GM19035 (cell line): ENCODE results near the gene UMODL1.
"Not testable (repeated sequence)": the region's sequence is repeated elsewhere in the genome, so short reads cannot be mapped to it uniquely, and the experiment has no call there.

ENCODE experiments used
- ATAC-seq: cut with Tn5 transposase; IDR thresholded peaks from one replicate; pipeline ENCODE4 v1.9.1; 2021; ENCODE audit not compliant: unreplicated experiment

Gene UMODL1

DNA sequence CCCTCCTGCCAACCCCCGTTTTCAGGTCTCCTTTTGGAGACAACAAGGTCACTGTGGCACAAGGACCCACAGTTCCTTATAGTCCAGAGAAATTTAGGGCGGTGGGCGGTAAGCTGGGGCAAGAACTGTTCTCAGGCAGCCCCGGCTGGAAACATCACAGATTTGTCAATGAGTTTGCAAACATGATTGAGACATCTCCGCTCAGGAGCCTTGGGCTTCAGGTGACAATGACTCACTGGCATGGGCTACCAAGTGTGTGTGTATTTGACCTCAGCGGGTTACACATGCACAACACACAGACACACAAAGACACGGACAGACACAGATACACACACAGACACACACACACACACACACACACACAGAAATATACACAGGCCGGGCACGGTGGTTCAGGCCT, 89.6 kb downstream of the UMODL1 start:
- no peak for ATAC-seq

DNA sequence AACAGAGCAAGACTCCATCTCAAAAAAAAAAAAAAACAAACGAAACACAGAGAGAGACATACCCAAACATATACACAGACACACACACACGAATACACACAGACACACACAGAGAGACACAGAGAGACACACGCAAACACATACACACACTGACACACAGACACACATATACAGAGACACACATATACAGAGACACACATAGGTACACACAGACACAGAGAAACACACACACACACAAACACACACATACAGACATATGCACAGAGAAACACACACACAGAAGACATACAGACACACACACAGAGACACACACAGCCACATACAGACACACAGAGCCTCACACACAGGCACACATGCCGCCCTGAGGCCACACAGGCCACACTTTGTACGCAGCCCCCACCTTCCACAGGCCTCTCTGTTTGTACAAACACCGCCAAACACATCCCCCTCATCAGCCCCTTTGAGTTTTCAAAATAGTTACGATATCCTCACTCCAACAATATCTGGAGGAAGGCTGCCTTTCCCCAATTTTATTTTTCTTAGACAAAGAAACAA, 90.4 kb downstream of the UMODL1 start:
- ATAC-seq, result no peak

DNA sequence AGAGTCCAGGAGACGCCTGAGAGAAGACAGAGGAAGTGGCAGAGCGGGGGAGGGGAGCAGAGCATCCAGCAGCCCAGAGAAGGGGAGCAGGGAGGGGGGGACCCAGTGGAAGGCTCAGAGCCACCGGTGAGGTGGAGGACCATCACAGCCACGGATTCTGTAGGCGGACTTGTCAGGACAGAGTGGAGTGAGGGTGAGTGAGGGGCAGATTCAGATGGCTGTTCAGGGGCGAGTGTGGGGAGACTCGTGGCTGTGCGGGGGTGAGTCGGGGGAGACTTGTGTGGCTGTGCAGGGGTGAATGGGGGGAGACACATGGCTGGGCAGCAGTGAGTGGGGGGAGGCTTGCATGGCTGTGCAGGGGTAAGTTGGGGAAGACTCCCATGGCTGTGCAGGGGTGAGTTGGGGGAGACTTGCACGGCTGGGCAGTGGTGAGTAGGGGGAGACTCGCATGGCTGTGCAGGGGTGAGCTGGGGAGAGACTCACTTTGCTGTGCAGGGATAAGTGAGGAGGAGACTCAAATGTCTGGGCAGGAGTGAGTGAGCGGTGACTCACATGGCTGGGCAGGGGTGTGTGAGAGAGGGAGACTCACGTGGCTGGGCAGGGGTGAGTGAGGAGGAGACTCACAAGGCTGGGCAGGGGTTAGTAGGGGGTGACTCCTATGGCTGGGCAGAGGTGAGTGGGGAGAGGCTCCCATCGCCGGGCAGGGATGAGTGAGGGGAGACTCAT, 91.0 kb downstream of the UMODL1 start:
- ATAC-seq, result no peak

DNA sequence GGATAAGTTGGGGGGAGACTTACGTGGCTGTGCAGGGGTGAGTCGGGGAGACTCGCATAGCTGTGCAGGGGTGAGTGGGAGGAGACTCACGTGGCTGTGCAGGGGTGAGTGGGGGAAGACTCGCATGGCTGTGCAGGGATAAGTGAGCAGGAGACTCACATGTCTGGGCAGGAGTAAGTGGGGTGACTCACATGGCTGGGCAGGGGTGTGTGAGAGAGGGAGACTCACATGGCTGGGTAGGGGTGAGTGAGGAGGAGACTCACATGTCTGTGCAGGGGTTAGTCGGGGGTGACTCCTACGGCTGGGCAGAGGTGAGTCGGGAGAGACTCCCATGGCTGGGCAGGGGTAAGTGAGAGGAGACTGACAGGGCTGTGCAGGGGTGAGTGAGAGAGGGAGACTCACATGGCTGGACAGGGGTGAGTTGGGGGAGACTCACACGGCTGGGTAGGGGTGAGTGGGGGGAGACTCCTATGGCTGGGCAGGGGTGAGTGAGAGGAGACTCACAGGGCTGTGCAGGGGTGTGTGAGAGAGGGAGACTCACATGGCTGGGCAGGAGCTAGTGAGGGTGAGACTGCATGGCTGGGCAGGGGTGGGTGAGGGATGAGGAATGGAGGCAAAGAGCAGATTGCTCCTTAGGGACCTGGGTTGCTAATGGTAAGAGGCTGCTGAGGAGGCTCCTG, 91.9 kb downstream of the UMODL1 start:
- ATAC-seq, result no peak

DNA sequence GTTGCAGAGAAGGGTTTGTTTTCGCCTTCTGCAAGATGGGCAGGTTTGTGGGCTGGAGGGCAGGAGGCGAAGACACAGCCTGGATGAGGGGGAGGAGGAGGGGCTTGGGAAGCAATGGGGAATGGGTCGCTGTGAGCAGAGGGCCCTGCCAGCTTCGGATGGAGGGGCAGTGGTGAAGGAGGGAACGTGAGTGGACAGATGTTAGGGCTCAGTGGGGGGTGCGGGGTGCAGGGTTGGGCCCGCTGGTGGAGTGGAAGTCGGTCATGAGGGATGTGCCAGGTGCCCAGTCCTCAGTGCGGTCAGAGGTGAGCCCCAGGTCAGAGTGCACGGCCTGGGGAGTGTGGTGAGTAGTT, 92.4 kb downstream of the UMODL1 start:
- no peak for ATAC-seq

DNA sequence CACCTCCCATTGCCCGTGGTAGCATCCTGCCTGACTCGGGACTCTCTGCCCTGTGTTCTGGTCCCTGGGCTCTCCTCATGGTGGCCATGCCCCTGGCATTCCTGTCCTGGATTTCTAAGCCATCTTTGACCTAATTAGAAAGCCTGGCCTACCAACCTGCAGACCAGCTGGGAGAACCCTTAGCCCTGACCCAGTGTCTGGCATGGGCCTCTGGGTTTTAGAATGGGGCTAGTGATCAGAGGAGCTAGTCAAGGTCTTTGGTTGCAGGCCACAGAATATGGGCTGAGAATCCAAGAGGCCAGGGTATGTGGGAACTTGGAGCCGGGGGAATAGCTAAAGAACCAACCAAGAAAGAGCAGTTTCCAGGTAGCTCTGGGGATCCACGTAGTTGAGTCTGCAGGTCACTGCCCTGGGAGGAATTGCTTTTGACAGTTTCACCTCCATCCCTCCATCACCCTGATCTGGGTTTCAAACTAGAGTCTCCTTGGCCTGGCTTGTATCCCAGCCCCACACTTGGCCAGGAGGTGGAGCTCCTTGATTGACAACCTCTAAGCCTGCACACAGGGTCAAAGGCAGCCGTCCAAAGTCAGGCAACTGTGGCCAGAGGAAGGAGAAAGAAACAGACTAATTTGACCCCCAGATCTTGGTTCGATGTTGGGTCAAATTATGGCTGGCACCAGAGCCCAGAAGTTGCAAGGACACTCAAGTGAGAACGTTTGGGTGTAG, 93.1 kb downstream of the UMODL1 start:
- no peak for ATAC-seq

DNA sequence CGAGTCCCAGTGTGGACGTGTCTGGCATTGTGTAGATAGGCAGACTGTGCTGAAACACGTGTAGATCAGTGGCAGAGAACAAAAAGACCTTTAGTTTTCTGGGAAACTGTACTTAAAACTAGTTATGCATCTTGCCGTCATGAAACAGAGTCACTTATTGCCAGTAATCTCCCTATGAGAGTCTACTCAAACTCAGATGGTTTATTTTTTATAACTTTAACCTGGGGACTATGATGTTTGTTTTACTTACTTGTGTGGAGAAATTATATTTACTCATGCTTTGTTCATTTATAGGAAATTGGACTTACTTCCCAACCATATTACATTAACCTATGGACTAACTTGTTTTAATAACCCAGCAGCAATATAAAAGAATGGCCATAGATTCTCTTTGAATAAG, 93.7 kb downstream of the UMODL1 start:
- ATAC-seq, result no peak

DNA sequence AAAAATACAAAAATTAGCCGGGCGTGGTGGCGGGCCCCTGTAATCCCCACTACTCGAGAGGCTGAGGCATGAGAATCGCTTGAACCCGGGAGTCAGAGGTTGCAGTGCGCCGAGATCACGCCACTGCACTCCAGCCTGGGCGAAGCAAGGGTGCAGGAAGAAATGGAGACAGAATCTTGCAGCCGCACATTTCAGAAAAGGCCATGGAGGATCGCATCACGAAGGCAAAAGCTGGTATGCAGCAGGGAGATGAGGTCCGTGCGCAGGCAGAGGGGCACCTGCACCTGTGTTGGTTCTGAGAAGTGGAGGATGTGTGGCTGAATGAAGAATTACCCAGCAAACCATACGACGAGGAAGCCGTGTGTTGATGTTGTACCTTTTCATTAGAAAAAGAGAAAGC, 94.8 kb downstream of the UMODL1 start:
- no peak for ATAC-seq

DNA sequence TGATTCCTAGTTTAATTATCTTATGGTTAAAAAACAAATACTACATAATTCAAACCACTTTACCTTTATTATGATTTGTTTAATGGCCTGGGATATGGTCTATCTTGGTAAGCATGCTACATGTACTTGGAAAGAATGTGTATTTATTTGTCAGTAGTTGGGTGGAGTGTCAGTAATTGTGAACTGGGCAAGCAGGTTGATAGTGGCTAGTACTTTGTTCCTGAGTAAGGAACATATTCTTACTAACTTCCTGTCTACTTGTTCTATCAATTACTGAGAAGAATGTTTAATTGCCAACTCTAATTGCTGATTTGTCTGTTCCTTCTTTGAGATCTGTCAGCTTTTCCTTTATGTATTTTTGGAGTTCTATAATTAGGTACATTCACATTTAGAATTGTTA, 98.6 kb downstream of the UMODL1 start:
- ATAC-seq, result no peak

DNA sequence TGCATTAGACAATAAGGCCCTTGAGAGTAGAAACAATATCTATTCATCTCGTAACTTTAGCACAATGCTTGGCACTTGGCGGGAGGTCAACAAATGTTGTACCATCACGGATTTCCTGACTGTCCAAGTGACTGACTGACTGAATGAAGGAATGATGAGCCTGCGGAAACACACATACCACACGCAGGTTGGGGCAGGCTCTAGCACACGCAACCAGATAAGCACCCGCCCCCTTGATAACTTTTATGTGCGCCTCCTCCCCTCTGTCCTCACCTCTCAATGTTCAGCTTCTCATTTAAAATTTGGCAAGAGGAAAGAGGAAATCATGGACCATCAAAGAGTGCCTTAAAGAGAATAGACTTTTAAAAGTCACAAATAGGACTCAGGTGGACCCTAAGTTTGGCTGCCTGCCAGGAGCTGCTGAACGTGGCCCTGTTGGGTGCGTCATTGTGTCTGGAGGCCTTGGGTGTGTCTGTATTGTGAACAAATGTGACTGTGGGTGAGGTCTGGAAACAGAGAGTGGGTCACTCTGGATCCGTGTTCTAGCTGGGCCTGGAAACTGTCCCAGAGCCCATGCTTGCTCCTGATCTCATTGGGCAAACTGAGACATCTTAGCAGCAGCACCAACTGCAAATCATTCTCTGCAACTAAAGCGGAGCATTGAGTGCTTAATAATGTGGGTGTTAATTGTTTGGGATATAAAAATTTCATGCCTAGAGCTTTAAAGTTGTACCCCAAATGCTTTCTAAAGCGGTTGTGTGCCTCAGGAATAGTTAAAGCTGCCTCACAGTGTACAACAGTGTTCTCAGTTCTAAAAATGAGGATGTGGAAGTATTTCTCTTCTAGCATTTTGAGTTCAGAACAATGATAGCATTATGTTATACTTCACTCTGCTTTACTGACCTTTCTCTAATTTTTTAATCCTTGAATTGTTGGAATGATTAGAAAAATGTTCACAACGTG, 100.3 kb downstream of the UMODL1 start:
- no peak for ATAC-seq

DNA sequence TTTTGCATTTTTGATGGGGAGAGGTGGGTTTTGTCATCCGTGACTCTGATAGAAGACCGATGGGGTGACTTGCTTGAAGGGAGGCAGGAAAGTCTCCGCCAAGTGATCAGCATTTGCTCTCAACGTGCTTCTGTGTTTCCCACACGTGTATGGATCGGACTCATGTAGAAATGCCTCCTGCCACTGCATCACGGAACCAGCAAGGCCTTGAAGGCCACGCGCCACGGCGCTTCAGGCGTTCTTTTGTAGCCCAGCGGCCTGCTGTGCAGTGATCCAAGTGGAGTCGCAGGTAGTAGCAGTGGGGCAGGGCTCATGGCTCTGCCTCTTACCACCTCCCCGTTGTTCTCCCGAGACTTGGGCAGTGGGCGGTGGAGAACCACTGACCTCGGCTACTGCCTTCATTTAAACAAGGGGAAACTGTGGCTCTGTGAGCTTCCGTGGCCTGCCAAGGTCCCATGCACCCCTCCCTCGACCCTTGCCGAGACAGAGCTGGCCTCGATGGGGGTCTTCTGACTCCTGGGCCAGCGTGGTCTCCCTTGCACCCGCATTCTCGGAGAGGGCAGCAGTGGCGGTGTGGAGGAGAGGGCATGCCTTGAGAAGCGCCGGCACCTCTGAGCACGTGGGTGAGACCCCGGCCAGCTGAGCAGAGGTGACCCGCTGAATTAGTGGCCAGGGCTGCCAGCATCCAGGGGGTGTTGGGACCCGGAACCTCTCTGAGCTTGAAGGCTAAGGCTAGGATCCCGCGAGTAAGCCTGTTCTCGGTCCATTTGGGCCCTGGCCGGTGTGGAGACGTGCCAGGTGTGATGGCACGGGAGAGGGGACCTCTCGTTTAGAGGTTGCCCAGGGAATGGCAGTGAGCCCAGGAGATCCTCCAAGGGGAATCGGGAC, 101.7 kb downstream of the UMODL1 start:
- no peak for ATAC-seq

DNA sequence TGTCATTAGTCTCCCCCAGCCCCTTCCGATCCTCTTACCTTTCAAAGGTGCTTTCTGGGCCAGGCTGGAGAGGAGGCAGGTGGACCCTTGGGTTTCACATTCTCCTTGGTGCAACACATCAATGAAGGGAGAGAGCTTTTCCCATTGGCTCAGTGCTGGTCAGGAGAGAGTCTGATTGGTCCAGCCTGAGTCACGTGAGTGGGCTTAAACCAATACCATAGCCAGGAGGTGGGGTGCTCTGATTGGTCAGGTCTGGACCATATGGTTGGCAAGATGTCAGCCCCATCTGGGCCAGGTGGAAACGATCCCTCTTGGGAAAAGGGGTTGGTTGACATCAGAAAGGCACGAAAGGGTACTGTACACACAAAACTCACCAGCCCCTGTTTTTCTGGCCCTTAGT, 103.1 kb downstream of the UMODL1 start:
- no peak for ATAC-seq

DNA sequence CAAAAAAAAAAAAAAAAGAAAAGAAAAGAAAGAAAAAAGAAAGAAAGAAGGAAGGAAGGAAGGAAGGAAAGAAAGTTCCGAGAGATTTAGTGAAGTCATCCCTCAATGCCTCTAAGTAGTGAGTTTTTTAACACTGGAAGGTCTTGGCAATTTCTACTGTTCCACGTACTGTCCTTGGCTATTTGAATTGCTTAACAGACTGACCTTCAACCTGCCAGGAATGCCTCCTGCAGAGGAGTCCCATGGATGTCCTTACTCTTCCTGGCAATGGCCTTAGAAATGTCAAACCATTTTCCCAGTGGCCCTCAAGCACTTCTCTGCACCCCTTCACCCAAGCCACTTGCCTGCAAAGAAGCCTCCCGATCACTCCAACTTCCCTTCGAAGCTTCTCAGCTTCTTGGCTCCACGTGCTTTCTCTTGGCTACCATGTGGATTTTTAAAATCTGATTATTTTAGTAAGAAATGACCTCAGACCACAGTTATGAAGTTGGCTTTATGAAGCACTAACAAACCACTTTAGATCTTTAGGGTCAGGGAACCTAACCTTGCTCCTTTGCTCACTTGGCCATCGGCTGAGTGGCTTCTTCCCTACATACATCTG, 104.1 kb downstream of the UMODL1 start:
- ATAC-seq, result no peak

DNA sequence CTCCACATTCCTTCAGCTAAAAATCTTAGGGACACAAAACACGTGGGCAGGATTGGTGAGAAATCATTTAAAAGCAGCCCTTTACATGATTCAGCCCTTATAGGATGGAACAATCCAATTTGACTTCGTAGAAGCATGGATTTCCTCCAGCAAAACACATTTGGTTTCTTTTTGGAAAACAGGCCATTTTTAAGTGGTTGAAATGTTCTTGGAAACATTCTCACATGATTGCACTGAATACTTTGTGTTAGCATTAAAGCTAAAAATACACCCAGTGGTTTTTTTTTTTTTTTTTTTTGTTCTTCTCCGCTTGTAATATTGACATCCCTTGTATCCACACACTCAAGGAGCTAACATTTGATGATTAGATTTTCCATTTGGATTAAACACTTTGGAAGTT, 105.7 kb downstream of the UMODL1 start:
- no peak for ATAC-seq

DNA sequence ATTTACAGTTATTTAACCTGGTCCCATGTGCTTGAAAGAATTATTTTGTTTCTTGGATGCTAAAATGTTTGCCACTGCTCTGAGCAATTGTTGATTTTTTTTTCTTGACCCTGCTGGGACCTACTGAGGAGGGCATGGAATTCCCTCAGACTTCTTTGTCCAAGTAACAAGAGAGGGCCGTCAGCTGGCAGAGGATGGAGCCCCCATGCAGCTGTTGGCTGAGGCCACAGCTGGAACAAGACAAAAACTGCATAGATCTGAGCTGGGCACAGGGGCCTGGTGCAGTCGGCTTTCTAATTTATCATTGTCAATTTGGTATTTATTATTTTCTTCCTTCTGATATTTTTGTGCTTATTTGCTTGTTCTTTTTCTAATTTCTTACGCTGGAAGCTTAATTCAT, 108.2 kb downstream of the UMODL1 start:
- no peak for ATAC-seq

DNA sequence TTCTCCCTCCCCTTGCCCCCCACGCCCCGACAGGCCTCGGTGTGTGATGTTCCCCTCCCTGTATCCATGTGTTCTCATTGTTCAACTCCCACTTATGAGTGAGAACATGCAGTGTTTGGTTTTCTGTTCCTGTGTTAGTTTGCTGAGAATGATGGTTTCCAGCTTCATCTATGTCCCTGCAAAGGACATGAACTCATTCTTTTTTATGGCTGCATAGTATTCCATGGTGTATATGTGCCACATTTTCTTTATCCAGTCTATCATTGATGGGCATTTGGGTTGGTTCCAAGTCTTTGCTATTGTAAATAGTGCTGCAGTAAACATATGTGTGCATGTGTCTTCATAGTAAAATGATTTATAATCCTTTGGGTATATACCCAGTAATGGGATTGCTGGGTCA, 108.9 kb downstream of the UMODL1 start:
- ATAC-seq, result not testable (repeated sequence)

DNA sequence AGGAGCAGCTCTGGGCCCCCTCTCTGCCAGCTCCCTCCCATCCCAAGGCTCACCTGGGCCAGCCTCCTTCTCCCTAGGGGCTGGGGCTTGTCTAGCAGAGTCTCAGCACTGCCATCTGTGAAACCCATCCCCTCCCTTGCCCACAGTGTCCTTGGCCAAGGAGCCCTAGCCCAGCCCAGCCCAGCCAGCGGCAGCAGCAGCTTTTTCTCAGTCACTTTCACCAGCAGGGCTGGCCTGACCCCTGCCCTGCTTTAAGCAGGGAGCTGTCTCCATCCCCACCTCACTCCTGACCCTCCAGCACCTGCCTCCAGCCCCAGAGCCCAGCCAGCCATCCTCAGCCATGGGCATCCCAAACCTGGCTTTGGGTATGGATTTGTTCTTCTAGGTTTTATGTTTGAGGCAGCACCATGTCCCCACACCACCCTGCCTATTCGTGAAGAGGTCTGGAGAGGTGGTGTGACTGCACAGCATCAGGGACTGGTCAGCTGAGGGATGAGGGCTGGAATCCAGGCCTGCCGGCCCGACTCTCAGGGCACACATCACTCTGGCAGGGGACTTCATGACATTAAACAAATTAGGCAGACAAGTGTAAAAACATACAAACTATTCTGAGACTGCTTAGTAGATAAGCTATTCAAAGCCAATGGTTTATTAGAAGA, 111.7 kb downstream of the UMODL1 start:
- ATAC-seq, result no peak

DNA sequence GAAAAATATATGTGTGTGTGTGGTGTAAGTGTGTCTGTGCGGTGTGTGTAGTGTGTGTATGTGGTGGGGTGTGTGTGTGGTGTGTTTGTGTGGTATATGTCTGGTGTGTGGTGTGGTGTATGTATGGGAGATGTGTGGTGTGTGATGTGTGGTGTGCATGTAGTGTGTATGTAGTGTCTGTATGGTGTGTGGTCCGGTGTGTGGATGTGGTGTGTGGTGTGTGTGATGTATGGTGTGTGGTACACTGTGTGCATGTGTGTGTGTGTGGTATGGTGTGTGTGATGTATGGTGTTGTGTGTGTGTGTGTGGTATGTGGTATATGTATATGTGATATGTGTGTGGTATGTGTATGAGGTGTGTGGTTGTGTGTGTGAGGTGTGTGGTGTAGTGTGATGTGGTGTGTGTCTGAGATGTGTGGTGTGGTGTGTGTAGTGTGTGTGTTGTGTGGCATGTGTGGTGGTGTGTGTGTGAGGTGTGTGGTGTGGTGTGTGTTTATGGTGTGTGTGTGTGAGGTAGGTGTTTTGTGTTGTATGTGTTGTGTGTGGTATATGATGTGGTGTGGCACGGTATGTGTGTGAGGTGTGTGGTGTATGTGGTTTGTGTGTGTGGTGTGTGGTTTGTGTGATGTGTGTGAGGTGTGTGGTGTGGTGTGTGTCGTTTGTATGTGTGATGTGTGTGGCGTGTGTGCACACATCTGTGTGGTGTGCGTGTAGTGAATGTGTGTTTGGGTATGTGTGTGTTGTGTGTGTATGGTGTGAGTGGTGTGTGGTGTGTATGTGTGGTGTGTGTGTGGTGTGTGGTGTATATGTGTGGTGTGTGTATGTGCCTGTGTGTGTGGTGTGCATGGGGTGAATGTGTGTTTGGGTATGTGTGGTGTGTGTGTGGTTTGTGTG, 112.5 kb downstream of the UMODL1 start:
- no peak for ATAC-seq
